ENCODE data around the gene ADGRV1.
A peak's percentile ranks its signal among the peaks of the same experiment; 100 is the strongest.

ADGRV1 gene

DNA sequence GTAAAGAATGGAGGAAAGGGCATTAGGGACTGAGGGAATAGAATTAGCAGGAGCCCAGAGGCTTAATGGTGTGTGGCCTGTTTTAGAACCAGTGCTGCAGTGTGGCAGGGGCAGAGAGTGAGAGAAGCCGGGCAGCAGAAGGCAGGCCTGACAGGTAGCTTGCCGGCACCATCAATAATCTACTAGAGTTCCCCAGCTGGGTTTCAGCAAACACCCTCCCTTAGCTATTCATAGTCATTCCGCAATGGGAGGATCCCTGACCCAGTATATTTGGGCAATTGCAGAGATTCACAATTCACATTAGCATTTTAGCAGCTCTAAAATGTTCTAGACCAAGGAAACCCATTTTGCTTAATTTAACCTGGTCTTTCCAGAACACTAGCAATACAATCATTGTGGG lies 596.7 kb downstream of the ADGRV1 start (continued):
- TF ChIP-seq, protein P1, sequence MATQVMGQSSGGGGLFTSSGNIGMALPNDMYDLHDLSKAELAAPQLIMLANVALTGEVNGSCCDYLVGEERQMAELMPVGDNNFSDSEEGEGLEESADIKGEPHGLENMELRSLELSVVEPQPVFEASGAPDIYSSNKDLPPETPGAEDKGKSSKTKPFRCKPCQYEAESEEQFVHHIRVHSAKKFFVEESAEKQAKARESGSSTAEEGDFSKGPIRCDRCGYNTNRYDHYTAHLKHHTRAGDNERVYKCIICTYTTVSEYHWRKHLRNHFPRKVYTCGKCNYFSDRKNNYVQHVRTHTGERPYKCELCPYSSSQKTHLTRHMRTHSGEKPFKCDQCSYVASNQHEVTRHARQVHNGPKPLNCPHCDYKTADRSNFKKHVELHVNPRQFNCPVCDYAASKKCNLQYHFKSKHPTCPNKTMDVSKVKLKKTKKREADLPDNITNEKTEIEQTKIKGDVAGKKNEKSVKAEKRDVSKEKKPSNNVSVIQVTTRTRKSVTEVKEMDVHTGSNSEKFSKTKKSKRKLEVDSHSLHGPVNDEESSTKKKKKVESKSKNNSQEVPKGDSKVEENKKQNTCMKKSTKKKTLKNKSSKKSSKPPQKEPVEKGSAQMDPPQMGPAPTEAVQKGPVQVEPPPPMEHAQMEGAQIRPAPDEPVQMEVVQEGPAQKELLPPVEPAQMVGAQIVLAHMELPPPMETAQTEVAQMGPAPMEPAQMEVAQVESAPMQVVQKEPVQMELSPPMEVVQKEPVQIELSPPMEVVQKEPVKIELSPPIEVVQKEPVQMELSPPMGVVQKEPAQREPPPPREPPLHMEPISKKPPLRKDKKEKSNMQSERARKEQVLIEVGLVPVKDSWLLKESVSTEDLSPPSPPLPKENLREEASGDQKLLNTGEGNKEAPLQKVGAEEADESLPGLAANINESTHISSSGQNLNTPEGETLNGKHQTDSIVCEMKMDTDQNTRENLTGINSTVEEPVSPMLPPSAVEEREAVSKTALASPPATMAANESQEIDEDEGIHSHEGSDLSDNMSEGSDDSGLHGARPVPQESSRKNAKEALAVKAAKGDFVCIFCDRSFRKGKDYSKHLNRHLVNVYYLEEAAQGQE (tag by site-specific recombination; IDR thresholded peaks at IDR 0.05): no peak
- TF ChIP-seq ZNF610 (tag by site-specific recombination; IDR thresholded peaks at IDR 0.05; ENCODE audit: borderline replicate concordance): no peak
- TF ChIP-seq EGR2 (tag by site-specific recombination; IDR thresholded peaks at IDR 0.05; ENCODE audit: low read depth): no peak
- no peak for TF ChIP-seq ZNF112 (tag by site-specific recombination; IDR thresholded peaks at IDR 0.05)
- no peak for TF ChIP-seq ZNF324 (tag by site-specific recombination; IDR thresholded peaks at IDR 0.05)
- TF ChIP-seq, protein P2, sequence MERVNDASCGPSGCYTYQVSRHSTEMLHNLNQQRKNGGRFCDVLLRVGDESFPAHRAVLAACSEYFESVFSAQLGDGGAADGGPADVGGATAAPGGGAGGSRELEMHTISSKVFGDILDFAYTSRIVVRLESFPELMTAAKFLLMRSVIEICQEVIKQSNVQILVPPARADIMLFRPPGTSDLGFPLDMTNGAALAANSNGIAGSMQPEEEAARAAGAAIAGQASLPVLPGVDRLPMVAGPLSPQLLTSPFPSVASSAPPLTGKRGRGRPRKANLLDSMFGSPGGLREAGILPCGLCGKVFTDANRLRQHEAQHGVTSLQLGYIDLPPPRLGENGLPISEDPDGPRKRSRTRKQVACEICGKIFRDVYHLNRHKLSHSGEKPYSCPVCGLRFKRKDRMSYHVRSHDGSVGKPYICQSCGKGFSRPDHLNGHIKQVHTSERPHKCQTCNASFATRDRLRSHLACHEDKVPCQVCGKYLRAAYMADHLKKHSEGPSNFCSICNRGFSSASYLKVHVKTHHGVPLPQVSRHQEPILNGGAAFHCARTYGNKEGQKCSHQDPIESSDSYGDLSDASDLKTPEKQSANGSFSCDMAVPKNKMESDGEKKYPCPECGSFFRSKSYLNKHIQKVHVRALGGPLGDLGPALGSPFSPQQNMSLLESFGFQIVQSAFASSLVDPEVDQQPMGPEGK (tag by site-specific recombination; IDR thresholded peaks at IDR 0.05): no peak
- no peak for TF ChIP-seq ZNF10 (tag by site-specific recombination; IDR thresholded peaks at IDR 0.05)
- TF ChIP-seq ZNF394 (tag by site-specific recombination; IDR thresholded peaks at IDR 0.05; ENCODE audit: borderline replicate concordance): no peak

DNA sequence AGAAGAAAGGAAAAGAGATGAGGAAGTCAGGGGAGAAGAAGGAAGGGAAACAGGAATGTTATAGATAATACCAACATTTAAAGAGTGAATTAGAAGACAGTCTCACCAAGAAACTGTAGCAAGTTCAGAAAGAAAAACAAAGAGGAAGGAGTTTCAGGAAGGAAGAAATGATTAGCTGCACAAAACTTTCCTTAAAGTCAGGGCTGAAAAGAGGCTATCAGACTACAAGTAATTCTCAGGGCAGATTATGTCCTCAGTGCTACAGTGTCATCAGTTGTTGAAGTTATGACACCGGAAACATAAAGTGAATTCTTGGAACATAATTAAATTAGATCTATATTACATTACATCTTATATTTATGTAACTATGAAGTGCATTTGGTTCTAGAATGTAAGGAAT lies 597.6 kb downstream of the ADGRV1 start:
- POLR2A ChIA-PET: no interaction called here
- CTCF ChIA-PET: interaction anchor here (1.0 kb wide), 1 partner anchor 10 kb away, joined by 4 read pairs; no protein-coding TSS in a partner anchor
- no peak overlapping the region for H3K4me3 ChIP-seq (ENCODE audit: low read depth, low read length)
- no peaks in the 10 kb centered on the region; a peak in 1 of 3 replicates for H3K36me3 ChIP-seq (ENCODE audit: control insufficient read depth in 2 of 2, insufficient read depth in 1 of 2, low read length in 2 of 2)
- no peaks in the 10 kb centered on the region for H3K9me3 ChIP-seq (ENCODE audit: control insufficient read depth, insufficient read depth, low read depth, low read length)
- TF ChIP-seq ZFP69B (tag by site-specific recombination; IDR thresholded peaks at IDR 0.05) (no peak), ZNF776 (tag by site-specific recombination; IDR thresholded peaks at IDR 0.05; ENCODE audit: borderline replicate concordance) (0 out of 2 replicates have a peak, but pooled peaks have one; percentile 34), ZNF138 (tag by site-specific recombination; IDR thresholded peaks at IDR 0.05; ENCODE audit: borderline replicate concordance) (no peak), SETDB1 (IDR thresholded peaks at IDR 0.05; ENCODE audit: insufficient read length, low read length) (no peak)
- H3K27ac ChIP-seq (ENCODE audit: extremely low read depth, low read depth, low read length): no peak overlapping the region
- H3K4me1 ChIP-seq (ENCODE audit: control insufficient read depth, insufficient read depth, low read length): no peaks in the 10 kb centered on the region

DNA sequence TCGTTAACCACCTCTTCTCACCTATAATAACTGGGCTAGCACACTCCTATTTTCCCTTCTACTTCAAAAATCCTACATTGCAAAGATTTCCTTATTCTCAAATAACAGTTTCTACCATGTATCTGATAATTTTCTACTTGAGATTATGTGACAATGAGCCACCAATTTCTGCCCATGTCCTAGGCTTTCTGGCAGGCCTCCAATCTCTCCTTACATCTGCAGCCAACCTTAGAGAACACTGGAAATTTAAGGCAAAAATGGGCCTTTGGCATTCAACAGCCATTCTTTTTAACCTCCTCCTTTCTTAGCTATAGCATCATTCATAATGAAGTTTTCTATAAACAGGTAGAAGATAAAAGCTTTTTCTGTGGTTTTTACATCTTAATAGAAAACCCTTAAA lies 599.4 kb downstream of the ADGRV1 start:
- Histone ChIP-seq H3K36me3 (ENCODE audit: control insufficient read depth in 2 of 2, insufficient read depth in 1 of 2, low read length in 2 of 2) (no peaks in the 10 kb centered on the region), H3K4me3 (ENCODE audit: low read depth, low read length) (no peak overlapping the region), H3K4me1 (ENCODE audit: control insufficient read depth, insufficient read depth, low read length) (no peaks in the 10 kb centered on the region), H3K9me3 (ENCODE audit: control insufficient read depth, insufficient read depth, low read depth, low read length) (no peaks in the 10 kb centered on the region), H3K27ac (ENCODE audit: extremely low read depth, low read depth, low read length) (no peak overlapping the region)
- ChIA-PET CTCF (no interaction called here), POLR2A (interaction anchor here (0.6 kb wide), 1 partner anchor 133 kb away, joined by 6 read pairs; no protein-coding TSS in a partner anchor)
- TF ChIP-seq ZNF707 (tag by site-specific recombination; IDR thresholded peaks at IDR 0.05) (no peak), ZNF175 (tag by site-specific recombination; IDR thresholded peaks at IDR 0.05) (no peak), MZF1 (tag by site-specific recombination; IDR thresholded peaks at IDR 0.05; ENCODE audit: borderline replicate concordance) (no peak), ZNF621 (tag by site-specific recombination; IDR thresholded peaks at IDR 0.05) (no peak), SCRT2 (tag by site-specific recombination; IDR thresholded peaks at IDR 0.05) (no peak), MYNN (tag by site-specific recombination; IDR thresholded peaks at IDR 0.05; ENCODE audit: borderline replicate concordance) (no peak), ZNF132 (tag by site-specific recombination; IDR thresholded peaks at IDR 0.05; ENCODE audit: borderline replicate concordance) (no peak), OVOL3 (tag by site-specific recombination; IDR thresholded peaks at IDR 0.05) (no peak)
- TF ChIP-seq, protein P3, sequence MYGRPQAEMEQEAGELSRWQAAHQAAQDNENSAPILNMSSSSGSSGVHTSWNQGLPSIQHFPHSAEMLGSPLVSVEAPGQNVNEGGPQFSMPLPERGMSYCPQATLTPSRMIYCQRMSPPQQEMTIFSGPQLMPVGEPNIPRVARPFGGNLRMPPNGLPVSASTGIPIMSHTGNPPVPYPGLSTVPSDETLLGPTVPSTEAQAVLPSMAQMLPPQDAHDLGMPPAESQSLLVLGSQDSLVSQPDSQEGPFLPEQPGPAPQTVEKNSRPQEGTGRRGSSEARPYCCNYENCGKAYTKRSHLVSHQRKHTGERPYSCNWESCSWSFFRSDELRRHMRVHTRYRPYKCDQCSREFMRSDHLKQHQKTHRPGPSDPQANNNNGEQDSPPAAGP (tag by site-specific recombination; IDR thresholded peaks at IDR 0.05): no peak
- TF ChIP-seq, protein P4, sequence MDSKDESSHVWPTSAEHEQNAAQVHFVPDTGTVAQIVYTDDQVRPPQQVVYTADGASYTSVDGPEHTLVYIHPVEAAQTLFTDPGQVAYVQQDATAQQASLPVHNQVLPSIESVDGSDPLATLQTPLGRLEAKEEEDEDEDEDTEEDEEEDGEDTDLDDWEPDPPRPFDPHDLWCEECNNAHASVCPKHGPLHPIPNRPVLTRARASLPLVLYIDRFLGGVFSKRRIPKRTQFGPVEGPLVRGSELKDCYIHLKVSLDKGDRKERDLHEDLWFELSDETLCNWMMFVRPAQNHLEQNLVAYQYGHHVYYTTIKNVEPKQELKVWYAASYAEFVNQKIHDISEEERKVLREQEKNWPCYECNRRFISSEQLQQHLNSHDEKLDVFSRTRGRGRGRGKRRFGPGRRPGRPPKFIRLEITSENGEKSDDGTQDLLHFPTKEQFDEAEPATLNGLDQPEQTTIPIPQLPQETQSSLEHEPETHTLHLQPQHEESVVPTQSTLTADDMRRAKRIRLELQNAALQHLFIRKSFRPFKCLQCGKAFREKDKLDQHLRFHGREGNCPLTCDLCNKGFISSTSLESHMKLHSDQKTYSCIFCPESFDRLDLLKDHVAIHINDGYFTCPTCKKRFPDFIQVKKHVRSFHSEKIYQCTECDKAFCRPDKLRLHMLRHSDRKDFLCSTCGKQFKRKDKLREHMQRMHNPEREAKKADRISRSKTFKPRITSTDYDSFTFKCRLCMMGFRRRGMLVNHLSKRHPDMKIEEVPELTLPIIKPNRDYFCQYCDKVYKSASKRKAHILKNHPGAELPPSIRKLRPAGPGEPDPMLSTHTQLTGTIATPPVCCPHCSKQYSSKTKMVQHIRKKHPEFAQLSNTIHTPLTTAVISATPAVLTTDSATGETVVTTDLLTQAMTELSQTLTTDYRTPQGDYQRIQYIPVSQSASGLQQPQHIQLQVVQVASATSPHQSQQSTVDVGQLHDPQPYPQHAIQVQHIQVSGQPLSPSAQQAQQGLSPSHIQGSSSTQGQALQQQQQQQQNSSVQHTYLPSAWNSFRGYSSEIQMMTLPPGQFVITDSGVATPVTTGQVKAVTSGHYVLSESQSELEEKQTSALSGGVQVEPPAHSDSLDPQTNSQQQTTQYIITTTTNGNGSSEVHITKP (tag by site-specific recombination; IDR thresholded peaks at IDR 0.05): no peak
- TF ChIP-seq, protein P5, sequence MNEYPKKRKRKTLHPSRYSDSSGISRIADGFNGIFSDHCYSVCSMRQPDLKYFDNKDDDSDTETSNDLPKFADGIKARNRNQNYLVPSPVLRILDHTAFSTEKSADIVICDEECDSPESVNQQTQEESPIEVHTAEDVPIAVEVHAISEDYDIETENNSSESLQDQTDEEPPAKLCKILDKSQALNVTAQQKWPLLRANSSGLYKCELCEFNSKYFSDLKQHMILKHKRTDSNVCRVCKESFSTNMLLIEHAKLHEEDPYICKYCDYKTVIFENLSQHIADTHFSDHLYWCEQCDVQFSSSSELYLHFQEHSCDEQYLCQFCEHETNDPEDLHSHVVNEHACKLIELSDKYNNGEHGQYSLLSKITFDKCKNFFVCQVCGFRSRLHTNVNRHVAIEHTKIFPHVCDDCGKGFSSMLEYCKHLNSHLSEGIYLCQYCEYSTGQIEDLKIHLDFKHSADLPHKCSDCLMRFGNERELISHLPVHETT (tag by site-specific recombination; IDR thresholded peaks at IDR 0.05): no peak
